Immature natural killer cell (primary cell): Measurements from ENCODE around the gene ITFG1. TPM values are rescaled to one million over a fixed set of nuclear protein-coding genes. Genes with fewer than 3 reads are reported as not detected.
"Not testable (repeated sequence)": the region's sequence is repeated elsewhere in the genome, so short reads cannot be mapped to it uniquely, and the experiment has no call there.

Source experiments
- DNase-seq, 3 donors: peaks; one replicate each; pipeline ENCODE4 v3.0.0; 2022; ENCODE audit warnings: mixed read lengths in 1 of 3
- H3K27ac Mint-ChIP-seq, 6 donors: one replicate each; pipeline ENCODE4 v1.8.0; 2020; ENCODE audit warnings: mixed read lengths in 6 of 6, mild to moderate bottlenecking in 5 of 6, inconsistent platforms in 4 of 6, moderate library complexity in 3 of 6
- H3K27me3 Mint-ChIP-seq, 3 donors: one replicate each; pipeline ENCODE4 v1.8.0; 2020 to 2021; ENCODE audit warnings: low read depth in 3 of 3, mild to moderate bottlenecking in 3 of 3, mixed read lengths in 3 of 3, moderate library complexity in 3 of 3, inconsistent platforms in 1 of 3
- H3K36me3 Mint-ChIP-seq, 3 donors: one replicate each; pipeline ENCODE4 v1.8.0; 2020; ENCODE audit warnings: mixed read lengths in 3 of 3, inconsistent platforms in 2 of 3, mild to moderate bottlenecking in 2 of 3
- H3K4me1 Mint-ChIP-seq, 2 donors: one replicate each; pipeline ENCODE4 v1.8.0; 2020; ENCODE audit warnings: inconsistent platforms in 2 of 2, mild to moderate bottlenecking in 2 of 2, mixed read lengths in 2 of 2, moderate library complexity in 1 of 2
- H3K4me3 Mint-ChIP-seq, 5 donors: one replicate each; pipeline ENCODE4 v1.8.0; 2020; ENCODE audit warnings: mild to moderate bottlenecking in 5 of 5, mixed read lengths in 5 of 5, inconsistent platforms in 3 of 5, moderate library complexity in 3 of 5
- H3K9me3 Mint-ChIP-seq, 6 donors: one replicate each; pipeline ENCODE4 v1.8.0; 2020; ENCODE audit warnings: mild to moderate bottlenecking in 6 of 6, mixed read lengths in 6 of 6, inconsistent platforms in 4 of 6, moderate library complexity in 3 of 6
- polyA plus RNA-seq, 3 donors: library from polyadenylated mRNA; unstranded; fragments of 300-500 nt; fragmentation: Illumina TruSeq; gene quantifications; one replicate each; pipeline ENCODE4 v1.2.3, GENCODE V29; 2021

Gene ITFG1
- polyA plus RNA-seq, 3 donors from 2014 or later, result 23.3 to 52.6 (median 38.2) TPM

- Mint-ChIP-seq H3K4me3 (no peak overlapping the region), H3K27ac (no peak overlapping the region), H3K4me1 (peaks cover 0 to 5% of the 10 kb centered on the region in 2 donors), H3K27me3 (no peaks in the 10 kb centered on the region), H3K36me3 (peaks cover 13 to 35% (median 28%) of the 10 kb centered on the region in 3 donors), H3K9me3 (no peaks in the 10 kb centered on the region)
- no peak for DNase-seq
These were observed 83.7 kb downstream of the ITFG1 start for GRCh38 chr16:47377154-47377553.

- H3K4me3 Mint-ChIP-seq, result no peak overlapping the region
- no peak for DNase-seq
- peaks cover 0 to 5% of the 10 kb centered on the region in 2 donors for H3K4me1 Mint-ChIP-seq
- H3K27ac Mint-ChIP-seq, result no peak overlapping the region
- H3K27me3 Mint-ChIP-seq, result no peaks in the 10 kb centered on the region
- peaks cover 23 to 48% (median 38%) of the 10 kb centered on the region in 3 donors for H3K36me3 Mint-ChIP-seq
- peaks cover 0 to 2% (median 0%) of the 10 kb centered on the region in 6 donors for H3K9me3 Mint-ChIP-seq
These were observed 85.4 kb downstream of the ITFG1 start for GRCh38 chr16:47375423-47375822.

DNA sequence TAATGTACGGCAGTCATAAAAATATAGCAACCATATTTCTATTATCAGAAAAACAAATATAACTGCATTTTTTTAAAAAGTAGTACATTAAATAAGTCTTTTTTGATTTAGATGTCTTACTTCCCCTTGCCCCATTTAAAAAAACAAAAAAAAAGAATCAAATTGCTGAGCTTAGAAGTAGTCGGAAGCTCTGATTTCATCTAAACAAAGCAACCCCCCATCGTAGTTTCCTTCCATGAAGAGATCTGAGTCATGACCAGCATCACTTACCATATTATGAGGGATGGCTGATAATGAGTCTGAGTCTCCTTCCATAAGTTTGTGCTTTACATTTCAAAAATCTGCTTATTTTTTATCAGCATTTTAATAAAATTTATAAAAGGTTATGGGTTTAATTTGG, 86.2 kb downstream of the ITFG1 start:
- H3K27me3 Mint-ChIP-seq, result no peaks in the 10 kb centered on the region
- H3K27ac Mint-ChIP-seq, result no peak overlapping the region
- peaks cover 0 to 2% of the 10 kb centered on the region in 2 donors for H3K4me1 Mint-ChIP-seq
- no peak for DNase-seq
- H3K4me3 Mint-ChIP-seq, result no peak overlapping the region
- H3K36me3 Mint-ChIP-seq, result peaks cover 24 to 51% (median 42%) of the 10 kb centered on the region in 3 donors
- H3K9me3 Mint-ChIP-seq, result peaks cover 0 to 4% (median 0%) of the 10 kb centered on the region in 6 donors

DNA sequence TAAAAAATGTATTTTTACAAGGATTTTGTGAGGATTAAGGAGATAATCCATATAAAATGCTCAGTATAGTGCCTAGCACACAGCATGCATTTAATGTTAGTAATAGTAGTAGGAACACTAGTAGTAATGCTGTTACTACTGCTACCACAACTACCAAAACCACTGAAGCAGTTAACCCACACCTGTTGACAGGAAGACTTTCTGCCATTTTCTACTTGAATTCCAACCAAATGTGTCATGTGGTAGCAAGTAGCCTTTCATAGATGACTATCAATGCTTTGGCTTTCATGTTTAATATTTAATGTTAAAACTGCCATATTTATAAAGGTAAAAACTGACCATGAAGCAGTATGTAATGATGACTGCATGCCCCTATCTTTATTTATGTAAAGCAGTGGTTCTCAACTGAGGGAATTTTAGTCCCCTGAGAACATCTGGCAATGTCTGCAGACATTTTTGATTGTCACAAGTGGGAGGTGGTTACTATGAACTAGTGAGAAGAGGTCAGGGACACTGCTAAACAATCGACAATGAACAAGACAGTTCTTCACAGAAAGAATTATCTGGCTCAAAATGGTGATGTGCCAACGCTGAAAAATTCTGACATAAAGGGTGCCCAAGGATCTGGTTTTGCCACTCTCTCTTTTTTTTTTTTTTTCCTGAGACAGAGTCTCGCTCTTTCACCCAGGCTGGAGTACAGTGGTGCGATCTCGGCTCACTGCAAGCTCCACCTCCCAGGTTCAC, 89.4 kb downstream of the ITFG1 start:
- Mint-ChIP-seq H3K27me3 (no peaks in the 10 kb centered on the region), H3K4me3 (no peak overlapping the region), H3K9me3 (peaks cover 0 to 4% (median 0%) of the 10 kb centered on the region in 6 donors), H3K36me3 (peaks cover 21 to 44% (median 38%) of the 10 kb centered on the region in 3 donors), H3K4me1 (no peaks in the 10 kb centered on the region), H3K27ac (no peak overlapping the region)
- no peak for DNase-seq

DNA sequence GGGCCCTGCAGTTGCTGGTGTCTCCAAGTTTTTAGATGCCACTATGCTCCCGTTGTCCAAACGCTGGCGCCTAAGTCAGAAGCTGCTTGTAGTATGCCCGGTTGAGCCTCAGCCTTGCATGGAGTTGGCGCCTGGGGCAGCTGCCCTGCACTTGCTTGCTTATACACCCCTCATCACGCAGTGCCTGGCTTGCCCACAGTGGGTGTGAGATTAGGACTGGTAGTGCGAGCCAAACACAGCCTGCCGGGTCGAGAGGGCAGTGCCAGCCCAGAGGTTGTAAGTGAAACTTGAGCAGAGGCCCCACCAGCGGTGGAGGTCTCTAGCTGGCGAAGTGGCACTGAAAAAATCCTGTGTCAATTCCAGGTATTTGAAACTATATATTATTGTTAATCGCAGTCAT, 90.3 kb downstream of the ITFG1 start:
- Mint-ChIP-seq H3K4me3 (no peak overlapping the region), H3K27ac (no peak overlapping the region), H3K27me3 (no peaks in the 10 kb centered on the region), H3K9me3 (peaks cover 0 to 4% (median 0%) of the 10 kb centered on the region in 6 donors), H3K4me1 (peaks cover 0 to 5% of the 10 kb centered on the region in 2 donors), H3K36me3 (peaks cover 25 to 48% (median 38%) of the 10 kb centered on the region in 3 donors)
- no peak for DNase-seq

GRCh38 chr16:47366228-47366627, 94.6 kb downstream of the ITFG1 start:
- no peak overlapping the region for H3K4me3 Mint-ChIP-seq
- no peak for DNase-seq
- no peaks in the 10 kb centered on the region for H3K27me3 Mint-ChIP-seq
- peaks cover 21 to 23% (median 21%) of the 10 kb centered on the region in 3 donors for H3K36me3 Mint-ChIP-seq
- H3K4me1 Mint-ChIP-seq, result peaks cover 0 to 5% of the 10 kb centered on the region in 2 donors
- H3K27ac Mint-ChIP-seq, result no peak overlapping the region
- peaks cover 0 to 4% (median 0%) of the 10 kb centered on the region in 6 donors for H3K9me3 Mint-ChIP-seq

DNA sequence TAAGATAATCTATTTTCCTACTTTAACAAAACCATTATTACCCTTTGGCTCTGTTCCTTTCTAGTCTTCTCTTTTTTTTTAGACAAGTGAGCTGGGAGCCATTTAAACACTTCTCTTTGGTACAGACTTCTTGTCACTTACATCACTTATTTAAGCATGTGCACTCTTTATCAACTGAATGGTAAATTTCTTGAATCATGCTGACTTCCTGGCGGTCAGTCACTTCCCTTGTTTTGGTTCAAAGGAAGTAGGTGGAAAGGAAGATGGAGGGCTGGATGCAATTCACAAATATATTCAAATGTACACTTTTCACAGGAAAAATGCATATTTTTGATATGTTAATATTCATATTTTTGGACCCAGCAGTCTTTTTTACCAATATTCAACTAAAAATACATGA, 97.1 kb downstream of the ITFG1 start:
- Mint-ChIP-seq H3K27me3 (no peaks in the 10 kb centered on the region), H3K9me3 (no peaks in the 10 kb centered on the region), H3K27ac (no peak overlapping the region), H3K36me3 (peaks cover 11 to 13% (median 13%) of the 10 kb centered on the region in 3 donors), H3K4me3 (no peak overlapping the region), H3K4me1 (peaks cover 0 to 5% of the 10 kb centered on the region in 2 donors)
- DNase-seq, result no peak

DNA sequence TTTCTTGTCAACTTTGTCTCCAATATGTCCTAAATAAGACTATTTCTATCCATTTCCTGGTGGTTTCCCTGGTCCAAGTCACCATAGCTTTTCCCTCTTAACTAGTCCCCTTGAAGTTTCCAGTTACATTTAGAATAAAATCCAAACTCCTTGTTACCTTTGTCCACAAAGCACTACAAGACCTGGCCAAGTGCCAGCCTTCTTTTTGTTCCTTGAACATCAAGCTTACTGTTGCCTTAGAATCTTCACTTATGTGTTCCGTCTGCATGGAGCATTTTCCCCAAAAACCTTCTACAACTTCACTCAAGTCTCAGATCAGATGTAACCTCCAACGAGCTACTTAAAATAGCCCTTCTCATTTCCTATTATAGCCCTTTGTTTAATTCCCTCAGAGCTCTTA, 101.4 kb downstream of the ITFG1 start:
- no peak for DNase-seq
- Mint-ChIP-seq H3K4me1 (no peaks in the 10 kb centered on the region), H3K36me3 (peaks cover 5 to 15% (median 7%) of the 10 kb centered on the region in 3 donors), H3K9me3 (no peaks in the 10 kb centered on the region), H3K27me3 (no peaks in the 10 kb centered on the region), H3K4me3 (no peak overlapping the region), H3K27ac (peak overlapping the region in 1 of 6 donors; percentile 8)

GRCh38 chr16:47358816-47359215, 102.0 kb downstream of the ITFG1 start:
- Mint-ChIP-seq H3K27me3 (no peaks in the 10 kb centered on the region), H3K9me3 (no peaks in the 10 kb centered on the region), H3K4me3 (no peak overlapping the region), H3K27ac (no peak overlapping the region), H3K36me3 (peaks cover 6 to 14% (median 7%) of the 10 kb centered on the region in 3 donors), H3K4me1 (no peaks in the 10 kb centered on the region)
- DNase-seq, result no peak

- peaks cover 0 to 15% of the 10 kb centered on the region in 2 donors for H3K4me1 Mint-ChIP-seq
- H3K4me3 Mint-ChIP-seq, result not testable (repeated sequence)
These were observed 111.8 kb downstream of the ITFG1 start for GRCh38 chr16:47349029-47349428.

DNA sequence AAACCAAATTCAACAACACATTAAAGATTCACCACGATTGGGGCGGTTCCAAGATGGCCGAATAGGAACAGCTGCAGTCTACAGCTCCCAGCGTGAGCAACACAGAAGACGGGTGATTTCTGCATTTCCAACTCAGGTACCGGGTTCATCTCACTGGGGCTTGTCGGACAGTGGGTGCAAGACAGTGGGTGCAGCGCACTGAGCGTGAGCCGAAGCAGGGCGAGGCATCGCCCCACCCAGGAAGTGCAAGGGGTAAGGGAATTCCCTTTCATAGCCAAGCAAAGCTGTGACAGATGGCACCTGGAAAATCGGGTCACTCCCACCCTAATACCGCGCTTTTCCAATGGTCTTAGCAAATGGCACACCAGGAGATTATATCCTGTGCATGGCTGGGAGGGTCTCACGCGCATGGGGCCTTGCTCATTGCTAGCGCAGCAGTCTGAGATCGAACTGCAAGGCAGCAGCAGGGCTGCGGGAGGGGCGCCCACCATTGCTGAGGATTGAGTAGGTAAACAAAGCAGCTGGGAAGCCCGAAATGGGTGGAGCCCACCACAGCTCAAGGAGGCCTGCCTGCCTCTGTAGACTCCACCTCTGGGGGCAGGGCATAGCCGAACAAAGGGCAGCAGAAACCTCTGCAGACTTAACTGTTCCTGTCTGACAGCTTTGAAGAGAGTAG, 113.7 kb downstream of the ITFG1 start:
- DNase-seq, H3K4me3 Mint-ChIP-seq, H3K27me3 Mint-ChIP-seq, H3K27ac Mint-ChIP-seq: not testable (repeated sequence)
- Mint-ChIP-seq H3K36me3 (peaks cover 23 to 49% (median 36%) of the 10 kb centered on the region in 3 donors), H3K4me1 (peaks cover 3 to 18% of the 10 kb centered on the region in 2 donors), H3K9me3 (peaks cover 18 to 50% (median 29%) of the 10 kb centered on the region in 6 donors)

More at GRCh38 chr16:47349029-47349428, 111.8 kb downstream of the ITFG1 start:
- H3K27me3 Mint-ChIP-seq, H3K27ac Mint-ChIP-seq, DNase-seq: not testable (repeated sequence)
- Mint-ChIP-seq H3K9me3 (peaks cover 24 to 58% (median 33%) of the 10 kb centered on the region in 6 donors), H3K36me3 (peaks cover 23 to 60% (median 36%) of the 10 kb centered on the region in 3 donors)

GRCh38 chr16:47342055-47342454, 118.8 kb downstream of the ITFG1 start:
- Mint-ChIP-seq H3K4me3 (no peak overlapping the region), H3K27me3 (peaks cover 0 to 2% (median 0%) of the 10 kb centered on the region in 3 donors), H3K4me1 (peaks cover 4 to 36% of the 10 kb centered on the region in 2 donors), H3K27ac (no peak overlapping the region), H3K36me3 (peaks cover 27 to 38% (median 29%) of the 10 kb centered on the region in 3 donors), H3K9me3 (peaks cover 5 to 22% (median 11%) of the 10 kb centered on the region in 6 donors)
- no peak for DNase-seq

DNA sequence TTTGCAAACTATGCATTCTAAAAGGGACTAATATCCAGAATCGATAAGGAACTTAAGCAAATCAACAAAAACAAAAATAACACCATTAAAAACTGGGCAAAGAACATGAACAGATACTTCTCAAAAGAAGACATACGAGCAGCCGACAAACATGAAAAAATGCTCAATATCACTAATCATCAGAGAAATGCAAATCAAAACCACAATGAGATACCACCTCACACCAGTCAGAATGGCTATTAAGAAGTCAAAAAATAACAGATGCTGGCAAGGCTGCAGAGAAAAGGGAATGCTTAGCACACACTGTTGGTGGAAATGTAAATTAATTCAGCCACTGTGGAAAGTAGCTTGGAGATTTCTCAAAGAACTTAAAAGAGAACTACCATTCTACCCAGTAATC, 130.3 kb downstream of the ITFG1 start:
- Mint-ChIP-seq H3K36me3 (peaks cover 0 to 18% (median 0%) of the 10 kb centered on the region in 3 donors), H3K4me1 (peaks cover 4 to 16% of the 10 kb centered on the region in 2 donors), H3K9me3 (peaks cover 0 to 11% (median under 1%) of the 10 kb centered on the region in 6 donors)
- H3K4me3 Mint-ChIP-seq, H3K27ac Mint-ChIP-seq, DNase-seq, H3K27me3 Mint-ChIP-seq: not testable (repeated sequence)

DNA sequence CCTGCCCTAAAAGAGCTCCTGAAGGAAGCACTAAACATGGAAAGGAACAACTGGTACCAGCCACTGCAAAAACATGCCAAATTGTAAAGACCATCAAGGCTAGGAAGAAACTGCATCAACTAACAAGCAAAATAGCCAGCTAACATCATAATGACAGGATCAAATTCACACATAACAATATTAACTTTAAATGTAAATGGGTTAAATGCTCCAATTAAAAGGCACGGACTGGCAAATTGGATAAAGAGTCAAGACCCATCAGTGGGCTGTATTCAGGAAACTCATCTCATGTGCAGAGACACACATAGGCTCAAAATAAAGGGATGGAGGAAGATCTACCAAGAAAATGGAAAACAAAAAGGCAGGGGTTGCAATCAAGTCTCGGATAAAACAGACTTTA, 136.6 kb downstream of the ITFG1 start:
- Mint-ChIP-seq H3K9me3 (peaks cover 0 to 14% (median 2%) of the 10 kb centered on the region in 6 donors), H3K4me1 (peaks cover 13 to 17% of the 10 kb centered on the region in 2 donors), H3K36me3 (peaks cover 0 to 13% (median 8%) of the 10 kb centered on the region in 3 donors)
- H3K4me3 Mint-ChIP-seq, H3K27ac Mint-ChIP-seq, DNase-seq, H3K27me3 Mint-ChIP-seq: not testable (repeated sequence)
